Gastroesophageal sphincter (tissue), 4 donors: Measurements from ENCODE around the gene SRM. TPM values are rescaled to one million over a fixed set of nuclear protein-coding genes. Genes with fewer than 3 reads are reported as not detected.
"Not testable (repeated sequence)": the region's sequence is repeated elsewhere in the genome, so short reads cannot be mapped to it uniquely, and the experiment has no call there.

Source experiments
- ATAC-seq: fragments of 150-250 bp; one replicate; pipeline ENCODE4 v1.9.1; 2016; ENCODE audit warnings: mild to moderate bottlenecking, moderate library complexity
- H3K27ac ChIP-seq, 4 donors: fragments of 200-600 bp; sonication (generic) in 3 of 4; 1 replicate in 3 of 4; 2 replicates in 1 of 4; pipeline ENCODE4 v1.5.1; 2016 to 2019
- H3K27me3 ChIP-seq: fragments of 200-600 bp; sonication (generic); one replicate; pipeline ENCODE4 v1.5.1; 2019
- H3K36me3 ChIP-seq, 2 donors: fragments of 200-600 bp; sonication (generic); one replicate each; pipeline ENCODE4 v1.5.1; 2019; ENCODE audit warnings: control low read depth in 1 of 2
- H3K4me1 ChIP-seq, 3 donors: fragments of 200-600 bp; sonication (generic); 1 replicate in 2 of 3; 2 replicates in 1 of 3; pipeline ENCODE4 v1.5.1; 2016 to 2019; ENCODE audit warnings: control low read depth in 2 of 3
- H3K4me3 ChIP-seq, 2 donors: fragments of 200-600 bp; sonication (generic); one replicate each; pipeline ENCODE4 v1.5.1; 2019; ENCODE audit warnings: mild to moderate bottlenecking in 1 of 2, moderate library complexity in 1 of 2
- H3K9me3 ChIP-seq, 3 donors: fragments of 200-600 bp; sonication (generic); one replicate each; pipeline ENCODE4 v1.5.1; 2017 to 2019; ENCODE audit warnings: control low read depth in 2 of 3
- CTCF ChIP-seq, 4 experiments: fragments of 200-600 bp in 2 of 4; fragments of 450-650 bp in 2 of 4; sonication (generic) in 1 of 4; IDR thresholded peaks; one replicate each; pipeline ENCODE4 v1.5.1; 2017 to 2019; ENCODE audit warnings: antibody characterized with exemption in 4 of 4, mild to moderate bottlenecking in 2 of 4, moderate library complexity in 2 of 4
- EP300 ChIP-seq: sonication (generic); formaldehyde crosslinking; IDR thresholded peaks from one replicate; pipeline ENCODE4 v1.6.1; 2017; ENCODE audit warnings: antibody characterized with exemption, mild to moderate bottlenecking
- POLR2A ChIP-seq, 2 donors: fragments of 450-650 bp; IDR thresholded peaks; one replicate each; pipeline ENCODE4 v1.6.1; 2017; ENCODE audit warnings: antibody characterized with exemption in 2 of 2, mild to moderate bottlenecking in 2 of 2, moderate library complexity in 1 of 2
- POLR2AphosphoS5 ChIP-seq: sonication (generic); formaldehyde crosslinking; IDR thresholded peaks from one replicate; pipeline ENCODE4 v1.6.1; 2017; ENCODE audit warnings: antibody characterized with exemption
- WGBS, 2 donors: methylation state at CpG; one replicate each; pipeline ENCODE4 v1.1.5; 2018; ENCODE audit warnings: low coverage in 1 of 2; 5-methylcytosine and 5-hydroxymethylcytosine counted together
- total RNA-seq, 4 donors: library from RNA; depleted of rRNA; stranded (reverse); fragments of >200 nt; gene quantifications; one replicate each; pipeline ENCODE4 v1.1.0, GENCODE V29; 2016

The SRM gene
- total RNA-seq, 4 donors from 2014 or later, result 29.3 to 54.0 (median 34.1) TPM

GRCh38 chr1:11080931-11081330 lies 21.1 kb upstream of the SRM start:
- Histone ChIP-seq H3K4me1 (no peaks in the 10 kb centered on the region), H3K36me3 (peaks cover 0 to 74% of the 10 kb centered on the region in 2 donors), H3K27me3 (no peaks in the 10 kb centered on the region), H3K9me3 (no peaks in the 10 kb centered on the region), H3K4me3 (no peak overlapping the region), H3K27ac (no peak overlapping the region)
- TF ChIP-seq POLR2A (IDR thresholded peaks at IDR 0.05) (no peak), POLR2AphosphoS5 (no peak), EP300 (no peak), CTCF (IDR thresholded peaks at IDR 0.05) (no peak)
- ATAC-seq, result no peak
- 80 to 87% methylated on average over 2 to 10 of the region's 12 CpGs for WGBS, 2 donors

- H3K9me3 ChIP-seq, result no peaks in the 10 kb centered on the region
- WGBS, 2 donors, result 86 to 100% methylated on average over 1 to 2 of the region's 2 CpGs
- no peak for ATAC-seq
- H3K27ac ChIP-seq, result no peak overlapping the region
- H3K4me1 ChIP-seq, result no peaks in the 10 kb centered on the region
- H3K36me3 ChIP-seq, result peaks cover 0 to 97% of the 10 kb centered on the region in 2 donors
- TF ChIP-seq CTCF (IDR thresholded peaks at IDR 0.05), result no peak
- TF ChIP-seq POLR2AphosphoS5, result no peak
- TF ChIP-seq POLR2A (IDR thresholded peaks at IDR 0.05), result no peak
- TF ChIP-seq EP300, result no peak
- H3K27me3 ChIP-seq, result no peaks in the 10 kb centered on the region
- H3K4me3 ChIP-seq, result no peak overlapping the region
Observed at GRCh38 chr1:11078631-11079030, 18.8 kb upstream of the SRM start.

GRCh38 chr1:11073398-11073797 lies 13.6 kb upstream of the SRM start:
- ATAC-seq, result not testable (repeated sequence)

GRCh38 chr1:11072216-11072917 lies 12.5 kb upstream of the SRM start:
- no peaks in the 10 kb centered on the region for H3K27me3 ChIP-seq
- H3K27ac ChIP-seq, result no peak overlapping the region
- H3K36me3 ChIP-seq, result peaks cover 0 to 100% of the 10 kb centered on the region in 2 donors
- TF ChIP-seq POLR2A (IDR thresholded peaks at IDR 0.05) (no peak), CTCF (IDR thresholded peaks at IDR 0.05) (no peak), POLR2AphosphoS5 (no peak), EP300 (no peak)
- H3K9me3 ChIP-seq, result no peaks in the 10 kb centered on the region
- no peaks in the 10 kb centered on the region for H3K4me1 ChIP-seq
- no peak for ATAC-seq
- WGBS, 2 donors, result 69 to 83% methylated on average over 3 to 8 of the region's 13 CpGs
- H3K4me3 ChIP-seq, result no peak overlapping the region

More at GRCh38 chr1:11073398-11073797, 13.6 kb upstream of the SRM start:
- H3K27ac ChIP-seq, H3K4me1 ChIP-seq, H3K4me3 ChIP-seq, H3K9me3 ChIP-seq, H3K27me3 ChIP-seq: not testable (repeated sequence)
- WGBS, 2 donors, result 91 to 96% methylated on average over 3 to 4 of the region's 7 CpGs
- peaks cover 0 to 100% of the 10 kb centered on the region in 2 donors for H3K36me3 ChIP-seq

- Histone ChIP-seq H3K4me3 (no peak overlapping the region), H3K36me3 (peaks cover 0 to 100% of the 10 kb centered on the region in 2 donors), H3K27me3 (no peaks in the 10 kb centered on the region), H3K4me1 (no peaks in the 10 kb centered on the region), H3K9me3 (no peaks in the 10 kb centered on the region), H3K27ac (no peak overlapping the region)
- ATAC-seq, result no peak
- no peak for TF ChIP-seq EP300
- no peak for TF ChIP-seq POLR2AphosphoS5
- TF ChIP-seq CTCF (IDR thresholded peaks at IDR 0.05), result no peak
- no peak for TF ChIP-seq POLR2A (IDR thresholded peaks at IDR 0.05)
- WGBS, 2 donors, result 69 to 84% methylated on average over 12 to 13 of the region's 15 CpGs
Observed at GRCh38 chr1:11071463-11072215, 11.8 kb upstream of the SRM start.
